Upper lobe of left lung (tissue), 6 donors: Measurements from ENCODE around the gene KHDC1L. TPM values are rescaled to one million over a fixed set of nuclear protein-coding genes. Genes with fewer than 3 reads are reported as not detected.

Experiments
- ATAC-seq, 2 donors: fragments of 200-7000 bp; cut with Tn5 transposase; one replicate each; pipeline ENCODE4 v1.9.1; 2022; ENCODE audit warnings: mild to moderate bottlenecking in 2 of 2, moderate library complexity in 2 of 2; ENCODE audit not compliant: low FRiP score in 2 of 2
- DNase-seq, 2 donors: peaks; one replicate each; pipeline ENCODE4 v3.0.0-alpha.2; 2019 to 2020
- H3K27ac ChIP-seq, 4 donors: fragments of 200-600 bp; sonication (generic); one replicate each; pipeline ENCODE4 v1.5.1; 2016 to 2019
- H3K27me3 ChIP-seq, 4 donors: fragments of 200-600 bp; sonication (generic); one replicate each; pipeline ENCODE4 v1.5.1; 2017 to 2019
- H3K36me3 ChIP-seq, 4 donors: fragments of 200-600 bp; sonication (generic); one replicate each; pipeline ENCODE4 v1.5.1; 2016 to 2019
- H3K4me1 ChIP-seq, 4 donors: fragments of 200-600 bp; sonication (generic); one replicate each; pipeline ENCODE4 v1.5.1; 2018 to 2019
- H3K4me3 ChIP-seq, 4 donors: fragments of 200-600 bp; sonication (generic); one replicate each; pipeline ENCODE4 v1.5.1; 2017 to 2019; ENCODE audit warnings: mild to moderate bottlenecking in 2 of 4, moderate library complexity in 1 of 4
- H3K9me3 ChIP-seq, 4 donors: fragments of 200-600 bp; sonication (generic); one replicate each; pipeline ENCODE4 v1.5.1; 2018 to 2019
- EP300 ChIP-seq, 4 donors: sonication (generic); formaldehyde crosslinking; IDR thresholded peaks; one replicate each; pipeline ENCODE4 v1.5.1; 2017; ENCODE audit warnings: antibody characterized with exemption in 4 of 4, control low read depth in 2 of 4
- POLR2A ChIP-seq, 4 donors: fragments of 450-650 bp; IDR thresholded peaks; one replicate each; pipeline ENCODE4 v1.5.1; 2016 to 2017; ENCODE audit warnings: antibody characterized with exemption in 4 of 4, mild to moderate bottlenecking in 2 of 4
- POLR2AphosphoS5 ChIP-seq, 2 donors: sonication (generic); formaldehyde crosslinking; IDR thresholded peaks; one replicate each; pipeline ENCODE4 v1.5.1; 2017; ENCODE audit warnings: antibody characterized with exemption in 2 of 2
- WGBS, 2 donors: methylation state at CpG; one replicate each; pipeline ENCODE4 v1.1.5; 2017 to 2018; 5-methylcytosine and 5-hydroxymethylcytosine counted together
- total RNA-seq, 6 donors: library from RNA; depleted of rRNA in 4 of 6; stranded (reverse); fragments of >200 nt in 4 of 6; gene quantifications; one replicate each; pipeline versions ENCODE4 v1.1.0 to v1.2.1, GENCODE V29; 2016 to 2021
- TF ChIP-seq, protein P1 (sequence below), 6 experiments: fragments of 450-650 bp in 4 of 6; fragments of 200-600 bp in 2 of 6; sonication (generic) in 2 of 6; IDR thresholded peaks; one replicate each; pipeline ENCODE4 v1.5.1; 2016 to 2019; ENCODE audit warnings: antibody characterized with exemption in 6 of 6
- donor health status: DM: no; HTN: no; CAD: no; lungs with moderate emphysema.
- donor health status: DM: no; HTN: yes; CAD: no; lungs with severe emphysema.

The KHDC1L gene
- total RNA-seq, 6 donors from 2014 or later: not detected

GRCh38 chr6:73207221-73207837 is 18.0 kb downstream of the KHDC1L start:
- Histone ChIP-seq H3K9me3 (no peaks in the 10 kb centered on the region), H3K4me3 (no peak overlapping the region), H3K4me1 (no peaks in the 10 kb centered on the region), H3K27ac (no peak overlapping the region), H3K36me3 (no peaks in the 10 kb centered on the region), H3K27me3 (no peaks in the 10 kb centered on the region)
- ATAC-seq (no peak), DNase-seq (no peak)
- TF ChIP-seq POLR2AphosphoS5 (IDR thresholded peaks at IDR 0.05) (no peak), POLR2A (IDR thresholded peaks at IDR 0.05) (no peak), EP300 (IDR thresholded peaks at IDR 0.05) (no peak)
- TF ChIP-seq, protein P1, sequence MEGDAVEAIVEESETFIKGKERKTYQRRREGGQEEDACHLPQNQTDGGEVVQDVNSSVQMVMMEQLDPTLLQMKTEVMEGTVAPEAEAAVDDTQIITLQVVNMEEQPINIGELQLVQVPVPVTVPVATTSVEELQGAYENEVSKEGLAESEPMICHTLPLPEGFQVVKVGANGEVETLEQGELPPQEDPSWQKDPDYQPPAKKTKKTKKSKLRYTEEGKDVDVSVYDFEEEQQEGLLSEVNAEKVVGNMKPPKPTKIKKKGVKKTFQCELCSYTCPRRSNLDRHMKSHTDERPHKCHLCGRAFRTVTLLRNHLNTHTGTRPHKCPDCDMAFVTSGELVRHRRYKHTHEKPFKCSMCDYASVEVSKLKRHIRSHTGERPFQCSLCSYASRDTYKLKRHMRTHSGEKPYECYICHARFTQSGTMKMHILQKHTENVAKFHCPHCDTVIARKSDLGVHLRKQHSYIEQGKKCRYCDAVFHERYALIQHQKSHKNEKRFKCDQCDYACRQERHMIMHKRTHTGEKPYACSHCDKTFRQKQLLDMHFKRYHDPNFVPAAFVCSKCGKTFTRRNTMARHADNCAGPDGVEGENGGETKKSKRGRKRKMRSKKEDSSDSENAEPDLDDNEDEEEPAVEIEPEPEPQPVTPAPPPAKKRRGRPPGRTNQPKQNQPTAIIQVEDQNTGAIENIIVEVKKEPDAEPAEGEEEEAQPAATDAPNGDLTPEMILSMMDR (IDR thresholded peaks at IDR 0.05): no peak
- 90 to 91% methylated on average over 3 of the region's 3 CpGs for WGBS, 2 donors

DNA sequence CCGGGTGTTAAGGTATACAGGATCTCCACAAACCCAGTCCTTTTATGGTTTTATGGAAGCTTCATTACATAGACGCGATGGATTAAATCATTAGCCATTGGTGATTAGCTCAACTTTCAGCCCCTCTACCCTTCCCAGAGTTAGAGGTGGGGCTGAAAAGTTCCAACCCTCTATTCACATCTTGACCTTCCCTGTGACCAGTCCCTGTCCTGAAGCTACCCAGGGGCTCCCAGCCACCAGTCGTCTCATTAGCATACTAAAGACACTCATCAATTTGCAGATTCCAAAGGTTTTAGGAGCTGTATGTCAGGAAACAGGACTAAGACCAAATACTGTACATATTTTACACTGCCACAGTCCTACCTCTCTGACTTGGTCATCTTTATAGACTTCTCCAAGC is 21.0 kb downstream of the KHDC1L start:
- H3K9me3 ChIP-seq: no peaks in the 10 kb centered on the region
- ATAC-seq (no peak), DNase-seq (no peak)
- H3K36me3 ChIP-seq: no peaks in the 10 kb centered on the region
- TF ChIP-seq, protein P1 (IDR thresholded peaks at IDR 0.05): no peak
- TF ChIP-seq POLR2AphosphoS5 (IDR thresholded peaks at IDR 0.05): no peak
- no peak for TF ChIP-seq POLR2A (IDR thresholded peaks at IDR 0.05)
- no peak for TF ChIP-seq EP300 (IDR thresholded peaks at IDR 0.05)
- H3K4me3 ChIP-seq: no peak overlapping the region
- H3K4me1 ChIP-seq: no peaks in the 10 kb centered on the region
- WGBS, 2 donors: 86 to 90% methylated on average over 4 of the region's 4 CpGs
- no peak overlapping the region for H3K27ac ChIP-seq
- no peaks in the 10 kb centered on the region for H3K27me3 ChIP-seq

GRCh38 chr6:73203098-73203497 is 22.2 kb downstream of the KHDC1L start:
- 76 to 79% methylated on average over 1 of the region's 1 CpG for WGBS, 2 donors
- Histone ChIP-seq H3K27me3 (no peaks in the 10 kb centered on the region), H3K4me3 (no peak overlapping the region), H3K27ac (no peak overlapping the region), H3K4me1 (no peaks in the 10 kb centered on the region), H3K36me3 (no peaks in the 10 kb centered on the region), H3K9me3 (no peaks in the 10 kb centered on the region)
- no peak for ATAC-seq
- no peak for TF ChIP-seq POLR2AphosphoS5 (IDR thresholded peaks at IDR 0.05)
- no peak for TF ChIP-seq POLR2A (IDR thresholded peaks at IDR 0.05)
- TF ChIP-seq, protein P1 (IDR thresholded peaks at IDR 0.05): no peak
- TF ChIP-seq EP300 (IDR thresholded peaks at IDR 0.05): no peak
- DNase-seq: no peak

DNA sequence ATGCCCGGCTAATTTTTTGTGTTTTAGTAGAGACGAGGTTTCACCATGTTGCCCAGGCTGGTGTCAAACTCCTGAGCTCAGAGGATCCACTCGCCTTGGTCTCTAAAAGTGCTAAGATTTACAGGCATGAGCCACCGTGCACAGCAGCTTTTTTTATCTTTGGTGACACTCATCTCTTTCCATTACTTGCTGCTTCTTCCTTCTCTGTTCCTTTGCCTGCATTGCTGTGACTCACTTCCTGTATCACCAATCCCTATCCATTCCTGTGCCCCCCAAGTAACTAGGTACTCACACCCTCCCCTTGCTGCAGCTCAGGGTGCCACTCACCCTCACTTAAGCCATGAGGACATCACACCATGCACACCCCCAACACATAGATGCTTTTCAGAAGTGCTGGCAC is 24.6 kb downstream of the KHDC1L start:
- 70 to 92% methylated on average over 4 of the region's 4 CpGs for WGBS, 2 donors
- DNase-seq (no peak), ATAC-seq (no peak)
- no peaks in the 10 kb centered on the region for H3K36me3 ChIP-seq
- no peaks in the 10 kb centered on the region for H3K4me1 ChIP-seq
- no peaks in the 10 kb centered on the region for H3K9me3 ChIP-seq
- TF ChIP-seq, protein P1 (IDR thresholded peaks at IDR 0.05): no peak
- TF ChIP-seq EP300 (IDR thresholded peaks at IDR 0.05) (no peak), POLR2A (IDR thresholded peaks at IDR 0.05) (no peak), POLR2AphosphoS5 (IDR thresholded peaks at IDR 0.05) (no peak)
- H3K27ac ChIP-seq: no peak overlapping the region
- H3K27me3 ChIP-seq: no peaks in the 10 kb centered on the region
- H3K4me3 ChIP-seq: no peak overlapping the region

- Histone ChIP-seq H3K4me1 (no peaks in the 10 kb centered on the region), H3K27ac (no peak overlapping the region), H3K27me3 (no peaks in the 10 kb centered on the region), H3K9me3 (no peaks in the 10 kb centered on the region), H3K36me3 (no peaks in the 10 kb centered on the region), H3K4me3 (no peak overlapping the region)
- 93% methylated on average over 3 of the region's 3 CpGs for WGBS, 2 donors
- no peak for DNase-seq
- no peak for TF ChIP-seq POLR2A (IDR thresholded peaks at IDR 0.05)
- TF ChIP-seq EP300 (IDR thresholded peaks at IDR 0.05): no peak
- no peak for TF ChIP-seq POLR2AphosphoS5 (IDR thresholded peaks at IDR 0.05)
- TF ChIP-seq, protein P1 (IDR thresholded peaks at IDR 0.05): no peak
- ATAC-seq: no peak
Observed at GRCh38 chr6:73200247-73200646, 25.0 kb downstream of the KHDC1L start.
